K562 (cell line): ENCODE results near the gene CLIC1. TPM values are rescaled to one million over a fixed set of nuclear protein-coding genes. Genes with fewer than 3 reads are reported as not detected.

Experiments used
- ARNT ChIP-seq, 2 experiments: fragments of 450-650 bp; IDR thresholded peaks; 2 replicates each; pipeline ENCODE4 v1.6.1; 2016; ENCODE audit warnings: mild to moderate bottlenecking in 1 of 2
- FOXA3 ChIP-seq, 2 experiments: fragments of 450-650 bp in 1 of 2; sonication (generic) in 1 of 2; formaldehyde crosslinking; IDR thresholded peaks in 1 of 2; conservative IDR thresholded peaks in 1 of 2; 2 replicates each; pipeline versions ENCODE4 v1.4.0 to v1.8.0; 2020 to 2022; ENCODE audit warnings: mild to moderate bottlenecking in 2 of 2, missing genetic modification reagents in 1 of 2
- LEF1 ChIP-seq: fragments of 450-650 bp; IDR thresholded peaks from 2 replicates; pipeline ENCODE4 v1.6.1; 2016; ENCODE audit warnings: mild to moderate bottlenecking
- MEIS2 ChIP-seq: fragments of 450-650 bp; IDR thresholded peaks from 2 replicates; pipeline ENCODE4 v1.6.1; 2014; ENCODE audit warnings: mild to moderate bottlenecking; ENCODE audit not compliant: partially characterized antibody
- MLX ChIP-seq, 2 experiments: fragments of 450-650 bp in 1 of 2; sonication (generic) in 1 of 2; formaldehyde crosslinking; conservative IDR thresholded peaks; 2 replicates each; pipeline versions ENCODE4 v1.4.0 to v1.8.1; 2020 to 2022; ENCODE audit warnings: mild to moderate bottlenecking in 1 of 2, missing genetic modification reagents in 1 of 2
- POLR2G ChIP-seq: fragments of 200-400 bp; formaldehyde crosslinking; IDR thresholded peaks from 2 replicates; pipeline ENCODE4 v1.6.1; 2017; ENCODE audit warnings: low read depth, mild to moderate bottlenecking, antibody characterized with exemption, low read length, moderate library complexity
- SMARCE1 ChIP-seq: fragments of 450-650 bp; IDR thresholded peaks from 2 replicates; pipeline ENCODE4 v1.7.1; 2016; ENCODE audit warnings: mild to moderate bottlenecking
- ZNF184 ChIP-seq: sonication (generic); formaldehyde crosslinking; IDR thresholded peaks from 2 replicates; pipeline ENCODE4 v1.5.0; 2020; ENCODE audit warnings: missing genetic modification reagents
- ZNF316 ChIP-seq: fragments of 450-650 bp; IDR thresholded peaks from 2 replicates; pipeline ENCODE4 v1.6.1; 2016
- polyA plus RNA-seq, 8 experiments: library from polyadenylated mRNA; depleted of rRNA in 4 of 8; stranded (reverse) in 5 of 8; unstranded in 3 of 8; fragments of >200 nt; fragmentation: Nextera tagmentation in 2 of 8; fragmentation: Illumina TruSeq in 1 of 8; extraction: Ambion mirVana in 2 of 8; extraction: Trizol in 1 of 8; gene quantifications; 2 replicates each; pipeline versions ENCODE4 v1.2.1 to v1.2.3, GENCODE V29; 2011 to 2014; ENCODE audit warnings: inconsistent platforms in 1 of 8, missing spikeins in 1 of 8
- total RNA-seq, 7 experiments: library from RNA; depleted of rRNA in 6 of 7; stranded (reverse); fragments of >200 nt in 6 of 7; fragmentation: Illumina TruSeq in 2 of 7; extraction: Trizol in 2 of 7; gene quantifications; 2 replicates each; pipeline versions ENCODE4 v1.2.1 to v1.2.3, GENCODE V29; 2011 to 2021; ENCODE audit warnings: low replicate concordance in 1 of 7
- TF ChIP-seq, protein P1 (sequence below): sonication (generic); formaldehyde crosslinking; IDR thresholded peaks from 2 replicates; pipeline ENCODE4 v1.8.0; 2022; ENCODE audit warnings: missing genetic modification reagents, mild to moderate bottlenecking, moderate library complexity, borderline replicate concordance
- TF ChIP-seq, protein P2 (sequence below): fragments of 450-650 bp; IDR thresholded peaks from 2 replicates; pipeline ENCODE4 v1.6.1; 2016; ENCODE audit warnings: missing biosample characterization, missing genetic modification characterization
- TF ChIP-seq, protein P3 (sequence below): fragments of 450-650 bp; IDR thresholded peaks from 2 replicates; pipeline ENCODE4 v1.6.1; 2014; ENCODE audit warnings: low read depth, mild to moderate bottlenecking, moderate library complexity, borderline replicate concordance
- TF ChIP-seq, protein P4 (sequence below): sonication (generic); formaldehyde crosslinking; IDR thresholded peaks from 2 replicates; pipeline ENCODE4 v1.4.0; 2020; ENCODE audit warnings: mild to moderate bottlenecking, missing genetic modification reagents

The CLIC1 gene
- total and polyA plus RNA-seq, 9 of the 15 experiments (the other 6 are each of a cell fraction or from before 2014, with no cell fraction given) = 1,267 to 2,419 (median 1,808) TPM

- TF ChIP-seq MLX (CRISPR knock-in tag; conservative IDR thresholded peaks at IDR 0.05) (no peak), POLR2G (peak; percentile 77), LEF1 (no peak), ZNF184 (CRISPR knock-in tag) (peak; percentile 35; the same call in 1 of the 2 replicates), ARNT (IDR thresholded peaks at IDR 0.05) (no peak), MEIS2 (no peak), FOXA3 (CRISPR knock-in tag; conservative IDR thresholded peaks at IDR 0.05 in 1 of 2, IDR thresholded peaks at IDR 0.05 in 1 of 2) (0 out of 4 replicates have a peak, but pooled peaks of 1 of the 2 experiments have one; percentile 20), SMARCE1 (no peak), ZNF316 (no peak)
- TF ChIP-seq, protein P1, sequence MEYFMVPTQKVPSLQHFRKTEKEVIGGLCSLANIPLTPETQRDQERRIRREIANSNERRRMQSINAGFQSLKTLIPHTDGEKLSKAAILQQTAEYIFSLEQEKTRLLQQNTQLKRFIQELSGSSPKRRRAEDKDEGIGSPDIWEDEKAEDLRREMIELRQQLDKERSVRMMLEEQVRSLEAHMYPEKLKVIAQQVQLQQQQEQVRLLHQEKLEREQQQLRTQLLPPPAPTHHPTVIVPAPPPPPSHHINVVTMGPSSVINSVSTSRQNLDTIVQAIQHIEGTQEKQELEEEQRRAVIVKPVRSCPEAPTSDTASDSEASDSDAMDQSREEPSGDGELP (CRISPR knock-in tag) = peak; percentile 34; the same call in 1 of the 2 replicates
- TF ChIP-seq, protein P2, sequence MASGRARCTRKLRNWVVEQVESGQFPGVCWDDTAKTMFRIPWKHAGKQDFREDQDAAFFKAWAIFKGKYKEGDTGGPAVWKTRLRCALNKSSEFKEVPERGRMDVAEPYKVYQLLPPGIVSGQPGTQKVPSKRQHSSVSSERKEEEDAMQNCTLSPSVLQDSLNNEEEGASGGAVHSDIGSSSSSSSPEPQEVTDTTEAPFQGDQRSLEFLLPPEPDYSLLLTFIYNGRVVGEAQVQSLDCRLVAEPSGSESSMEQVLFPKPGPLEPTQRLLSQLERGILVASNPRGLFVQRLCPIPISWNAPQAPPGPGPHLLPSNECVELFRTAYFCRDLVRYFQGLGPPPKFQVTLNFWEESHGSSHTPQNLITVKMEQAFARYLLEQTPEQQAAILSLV (tag) = no peak
- TF ChIP-seq, protein P3, sequence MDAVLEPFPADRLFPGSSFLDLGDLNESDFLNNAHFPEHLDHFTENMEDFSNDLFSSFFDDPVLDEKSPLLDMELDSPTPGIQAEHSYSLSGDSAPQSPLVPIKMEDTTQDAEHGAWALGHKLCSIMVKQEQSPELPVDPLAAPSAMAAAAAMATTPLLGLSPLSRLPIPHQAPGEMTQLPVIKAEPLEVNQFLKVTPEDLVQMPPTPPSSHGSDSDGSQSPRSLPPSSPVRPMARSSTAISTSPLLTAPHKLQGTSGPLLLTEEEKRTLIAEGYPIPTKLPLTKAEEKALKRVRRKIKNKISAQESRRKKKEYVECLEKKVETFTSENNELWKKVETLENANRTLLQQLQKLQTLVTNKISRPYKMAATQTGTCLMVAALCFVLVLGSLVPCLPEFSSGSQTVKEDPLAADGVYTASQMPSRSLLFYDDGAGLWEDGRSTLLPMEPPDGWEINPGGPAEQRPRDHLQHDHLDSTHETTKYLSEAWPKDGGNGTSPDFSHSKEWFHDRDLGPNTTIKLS = no peak
- TF ChIP-seq, protein P4, sequence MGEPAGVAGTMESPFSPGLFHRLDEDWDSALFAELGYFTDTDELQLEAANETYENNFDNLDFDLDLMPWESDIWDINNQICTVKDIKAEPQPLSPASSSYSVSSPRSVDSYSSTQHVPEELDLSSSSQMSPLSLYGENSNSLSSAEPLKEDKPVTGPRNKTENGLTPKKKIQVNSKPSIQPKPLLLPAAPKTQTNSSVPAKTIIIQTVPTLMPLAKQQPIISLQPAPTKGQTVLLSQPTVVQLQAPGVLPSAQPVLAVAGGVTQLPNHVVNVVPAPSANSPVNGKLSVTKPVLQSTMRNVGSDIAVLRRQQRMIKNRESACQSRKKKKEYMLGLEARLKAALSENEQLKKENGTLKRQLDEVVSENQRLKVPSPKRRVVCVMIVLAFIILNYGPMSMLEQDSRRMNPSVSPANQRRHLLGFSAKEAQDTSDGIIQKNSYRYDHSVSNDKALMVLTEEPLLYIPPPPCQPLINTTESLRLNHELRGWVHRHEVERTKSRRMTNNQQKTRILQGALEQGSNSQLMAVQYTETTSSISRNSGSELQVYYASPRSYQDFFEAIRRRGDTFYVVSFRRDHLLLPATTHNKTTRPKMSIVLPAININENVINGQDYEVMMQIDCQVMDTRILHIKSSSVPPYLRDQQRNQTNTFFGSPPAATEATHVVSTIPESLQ (CRISPR knock-in tag) = no peak
- TF ChIP-seq, all 486 proteins: peak for 8
These were observed 29.8 kb upstream of the CLIC1 start (continued) for GRCh38 chr6:31765910-31766794.
